PFSK-1 (cell line): ENCODE results near the gene GRHPR.

Source experiments
- FOXP2 ChIP-seq: optimal IDR thresholded peaks from 2 replicates; pipeline ENCODE3; 2011; ENCODE audit warnings: borderline replicate concordance, control low read depth, inconsistent platforms; ENCODE audit not compliant: insufficient read depth; ENCODE audit errors: extremely low read length, extremely low read depth
- POLR2AphosphoS5 ChIP-seq: IDR thresholded peaks from 2 replicates; pipeline ENCODE4 v1.6.1; 2012; ENCODE audit warnings: low read depth, mild to moderate bottlenecking, control low read depth, low read length, moderate library complexity
- REST ChIP-seq, 2 experiments: IDR thresholded peaks; 2 replicates each; pipeline versions ENCODE4 v1.6.1 to v1.8.0; 2011 to 2012; ENCODE audit warnings: low read depth in 2 of 2, low read length in 2 of 2, control low read depth in 1 of 2, inconsistent platforms in 1 of 2, mild to moderate bottlenecking in 1 of 2, moderate library complexity in 1 of 2; ENCODE audit not compliant: insufficient read depth in 1 of 2
- SIN3A ChIP-seq: IDR thresholded peaks from 2 replicates; pipeline ENCODE4 v1.6.1; 2012; ENCODE audit warnings: mild to moderate bottlenecking, low read length, moderate library complexity, borderline replicate concordance; ENCODE audit not compliant: insufficient read depth
- TAF1 ChIP-seq: IDR thresholded peaks from 2 replicates; pipeline ENCODE4 v1.6.1; 2012; ENCODE audit warnings: low read length, control low read depth, borderline replicate concordance; ENCODE audit not compliant: insufficient read depth

- TF ChIP-seq POLR2AphosphoS5 (no peak), TAF1 (no peak), SIN3A (no peak), REST (IDR thresholded peaks at IDR 0.05; ENCODE audit: insufficient read depth in 1 of 2, low read depth in 2 of 2, low read length in 2 of 2) (no peak), FOXP2 (no peak)
Observed at GRCh38 chr9:37438359-37438758, 15.9 kb downstream of the GRHPR start.
